T-helper 2 cell (primary cell): ENCODE measurements around the gene HDAC8.

Experiments
- DNase-seq, 5 experiments: peaks; one replicate each; pipeline versions ENCODE4 v3.0.0 to v3.0.0-alpha.2; 2012 to 2022

Gene HDAC8

GRCh38 chrX:72313707-72314641 lies 258.7 kb downstream of the HDAC8 start:
- no peak for DNase-seq

GRCh38 chrX:72312311-72312940 lies 260.2 kb downstream of the HDAC8 start:
- no peak for DNase-seq

GRCh38 chrX:72309297-72310071 lies 263.2 kb downstream of the HDAC8 start:
- no peak for DNase-seq

- peak in 3 of 5 experiments; percentile 6 to 17 (median 12) for DNase-seq
These were observed 263.9 kb downstream of the HDAC8 start for GRCh38 chrX:72308566-72309296.

- no peak for DNase-seq
These were observed 264.5 kb downstream of the HDAC8 start for GRCh38 chrX:72308209-72308565.

- no peak for DNase-seq
These were observed 265.0 kb downstream of the HDAC8 start for GRCh38 chrX:72307646-72308051.

GRCh38 chrX:72306851-72307645 lies 265.6 kb downstream of the HDAC8 start:
- peak in 3 of 5 experiments; percentile 1 to 22 (median 12) for DNase-seq

- DNase-seq = no peak
These were observed 266.4 kb downstream of the HDAC8 start for GRCh38 chrX:72306085-72306801.

GRCh38 chrX:72305286-72306084 lies 267.2 kb downstream of the HDAC8 start, which contains the start of gene CITED1:
CITED1 (minus strand) TSS chrX:72305914; CDS start chrX:72302869, 3,045 bp downstream.
- peak in 1 of 5 experiments; percentile 25 for DNase-seq

GRCh38 chrX:72304877-72305276 lies 267.8 kb downstream of the HDAC8 start:
- DNase-seq = no peak

GRCh38 chrX:72301781-72302180 lies 270.9 kb downstream of the HDAC8 start:
- no peak for DNase-seq

GRCh38 chrX:72299891-72300630 lies 272.6 kb downstream of the HDAC8 start:
- no peak for DNase-seq

GRCh38 chrX:72297953-72298730 lies 274.5 kb downstream of the HDAC8 start:
- peak in 1 of 5 experiments; percentile 38 for DNase-seq

- no peak for DNase-seq
These were observed 275.7 kb downstream of the HDAC8 start for GRCh38 chrX:72296991-72297390.

- no peak for DNase-seq
These were observed 276.9 kb downstream of the HDAC8 start for GRCh38 chrX:72295745-72296144.

- DNase-seq = no peak
These were observed 278.1 kb downstream of the HDAC8 start for GRCh38 chrX:72294497-72294896.

- DNase-seq = no peak
These were observed 290.3 kb downstream of the HDAC8 start for GRCh38 chrX:72282302-72282701.

- no peak for DNase-seq
These were observed 292.3 kb downstream of the HDAC8 start for GRCh38 chrX:72280321-72280845.
